Left ventricle myocardium superior (tissue), 1 donor: ENCODE measurements around the gene MACROD2. TPM values are rescaled to one million over a fixed set of nuclear protein-coding genes. Genes with fewer than 3 reads are reported as not detected.
"Not testable (repeated sequence)": the region's sequence is repeated elsewhere in the genome, so short reads cannot be mapped to it uniquely, and the experiment has no call there.

ENCODE experiments used
- ATAC-seq: fragments of 200-7000 bp; cut with Tn5 transposase; one replicate; pipeline ENCODE4 v1.9.1; 2020; ENCODE audit warnings: mild to moderate bottlenecking, moderate library complexity
- DNase-seq: peaks from one replicate; pipeline ENCODE4 v3.0.0-alpha.2; 2020
- intact Hi-C: fragments of 100-400 bp; cut with micrococcal nuclease; formaldehyde crosslinking; loops from one replicate; pipeline ENCODE4 v1.11.0; 2022
- total RNA-seq: library from RNA; stranded (reverse); fragmentation: NEBNext Ultra II Directional; extraction: Animal tissue kit (Norgen Biotek cat#: 25700); gene quantifications from one replicate; pipeline ENCODE4 v1.2.1, GENCODE V29; 2021
- donor health status: DM: no; HTN: yes; CAD: no; lungs with severe emphysema.

Gene MACROD2
- total RNA-seq, 1 donor from 2014 or later = 3.5 TPM

- intact Hi-C loops = no loop called here
- ATAC-seq (no peak), DNase-seq (no peak)
These were observed 1379.4 kb downstream of the MACROD2 start for GRCh38 chr20:15374682-15375081.

DNA sequence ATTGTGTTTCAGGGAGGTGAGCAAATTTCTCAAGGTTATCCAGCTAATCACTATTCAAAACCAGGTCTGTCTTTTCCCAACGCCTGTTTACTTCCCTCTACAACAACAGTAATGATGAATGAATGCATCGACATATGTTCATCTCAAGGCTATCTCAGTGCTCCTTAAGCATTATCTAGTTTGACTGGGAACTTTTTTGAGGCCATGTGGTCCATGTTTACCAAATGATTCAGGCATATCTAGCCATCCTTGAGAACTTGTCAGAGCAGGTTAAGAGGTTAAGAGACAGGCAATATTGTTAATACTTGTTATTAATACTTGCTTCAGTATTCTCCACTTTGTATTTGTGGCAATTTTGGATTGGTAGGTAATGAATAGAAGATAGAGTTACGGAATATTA is 1380.5 kb downstream of the MACROD2 start:
- intact Hi-C loops = no loop called here
- DNase-seq (no peak), ATAC-seq (no peak)

DNA sequence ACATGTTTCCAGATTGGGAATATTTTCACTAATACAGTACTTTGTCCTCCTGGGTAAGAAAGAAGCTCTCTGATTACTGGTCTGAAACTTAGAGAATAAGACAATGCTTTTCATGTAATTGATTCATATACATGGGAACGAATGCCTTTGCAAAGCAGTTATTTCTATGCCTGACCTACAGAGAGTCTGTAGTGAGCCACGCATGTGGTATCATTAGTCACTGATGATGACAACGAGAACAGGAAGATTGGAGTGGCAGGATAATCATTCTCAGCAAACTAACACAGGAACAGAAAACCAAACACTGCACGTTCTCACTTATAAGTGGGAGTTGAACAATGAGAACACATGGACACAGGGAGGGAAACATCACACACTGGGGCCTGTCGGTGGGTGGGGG is 1382.3 kb downstream of the MACROD2 start:
- intact Hi-C loops, DNase-seq, ATAC-seq: not testable (repeated sequence)

DNA sequence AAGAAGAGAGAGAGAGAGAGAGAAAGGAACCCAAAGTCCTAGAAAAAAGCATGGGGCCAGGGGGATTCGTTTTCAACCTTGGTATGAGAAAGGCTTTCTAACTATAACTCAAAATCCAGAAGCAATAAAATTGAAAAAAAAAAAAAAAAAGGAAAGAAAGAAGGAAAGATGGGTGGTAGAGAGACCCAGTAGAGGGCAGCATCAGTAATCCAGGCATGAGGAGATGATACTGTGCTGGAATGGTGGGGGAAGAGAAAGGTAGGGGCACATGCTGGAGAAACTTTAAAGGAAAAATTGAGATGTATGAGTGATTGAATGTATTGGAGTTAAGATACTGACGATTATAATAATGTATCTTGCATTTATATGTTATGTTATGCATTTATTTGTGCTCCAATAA is 1382.8 kb downstream of the MACROD2 start:
- ATAC-seq (no peak), DNase-seq (no peak)
- intact Hi-C loops = no loop called here

GRCh38 chr20:15379681-15380296 is 1384.5 kb downstream of the MACROD2 start:
- intact Hi-C loops = no loop called here
- DNase-seq (no peak), ATAC-seq (no peak)

DNA sequence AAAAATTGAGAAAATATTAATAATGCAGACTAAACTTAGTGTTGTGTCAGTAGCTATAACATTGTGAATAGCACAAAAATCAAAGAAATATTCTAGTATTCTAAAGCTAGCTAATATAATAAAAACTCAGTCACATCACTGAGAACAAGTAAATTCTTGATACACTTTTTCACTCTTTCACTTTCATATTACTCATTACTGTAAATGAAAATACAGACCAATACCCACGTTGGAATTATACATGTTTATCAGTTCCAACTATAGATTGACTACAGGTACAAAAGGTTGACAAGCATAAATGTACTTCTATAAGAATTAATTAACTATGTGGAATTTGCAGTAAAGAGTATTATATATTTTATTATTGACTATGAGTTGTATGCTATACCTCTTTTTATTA is 1385.5 kb downstream of the MACROD2 start:
- DNase-seq = no peak
- intact Hi-C loops = no loop called here
- no peak for ATAC-seq

DNA sequence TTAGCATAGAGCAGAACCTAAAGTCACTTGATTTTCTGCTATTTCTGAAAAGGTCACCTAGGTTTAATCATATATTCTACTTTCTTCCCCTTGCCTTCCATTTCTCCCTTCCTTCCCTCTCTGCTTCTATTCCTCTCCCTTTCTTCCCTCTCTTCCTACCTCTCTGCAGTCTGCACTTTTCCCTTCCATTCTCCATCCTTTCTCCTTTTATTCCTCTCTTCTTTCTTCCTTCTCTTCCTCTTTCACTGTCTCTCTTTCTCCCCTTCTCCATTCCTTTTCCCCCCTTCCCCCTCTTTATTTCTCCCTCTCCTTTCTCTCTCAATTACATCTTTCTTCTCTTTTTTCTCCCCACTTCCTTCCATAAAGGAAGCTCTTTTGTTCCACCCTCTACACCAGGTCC is 1391.9 kb downstream of the MACROD2 start:
- DNase-seq (no peak), ATAC-seq (no peak)
- intact Hi-C loops = no loop called here

- ATAC-seq (no peak), DNase-seq (no peak)
- intact Hi-C loops = no loop called here
These were observed 1400.1 kb downstream of the MACROD2 start for GRCh38 chr20:15395457-15395856.

DNA sequence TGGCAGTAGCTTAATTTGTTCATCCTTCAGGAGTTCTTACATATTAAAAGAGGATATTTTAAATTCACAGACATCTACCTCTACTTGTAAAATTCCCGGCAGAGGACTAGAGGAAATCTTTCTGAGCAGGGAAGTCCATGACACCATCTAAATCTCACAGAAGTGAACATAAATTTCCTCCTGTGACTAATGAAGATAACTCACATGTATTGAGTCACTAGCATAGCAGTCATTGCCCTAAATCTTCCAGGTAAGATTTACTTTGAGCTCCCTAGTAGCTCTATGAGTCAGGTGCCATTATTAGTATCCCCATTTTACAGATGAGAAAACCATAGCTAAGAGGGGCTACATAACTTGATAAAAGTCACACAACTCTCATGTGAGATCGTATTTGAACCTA is 1400.7 kb downstream of the MACROD2 start:
- DNase-seq = no peak
- intact Hi-C loops = no loop called here
- ATAC-seq = no peak

DNA sequence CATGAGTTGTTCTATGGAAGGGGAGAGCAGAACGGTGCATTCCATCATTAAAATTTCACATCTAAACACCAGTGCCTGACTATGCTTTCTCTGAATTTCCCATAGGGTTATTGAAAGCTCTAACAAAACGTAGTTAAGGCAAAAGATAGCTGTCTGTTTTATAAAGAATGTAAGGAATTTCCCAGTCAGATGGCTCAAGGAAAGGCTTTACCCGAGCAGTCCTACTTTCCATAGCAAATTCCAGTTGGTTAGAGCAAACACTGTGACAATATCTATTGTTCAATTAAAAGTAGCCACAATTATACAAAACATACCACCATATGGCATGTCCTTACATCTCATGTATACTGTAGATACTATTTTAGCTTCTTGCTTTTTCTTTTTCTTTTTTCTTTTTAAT is 1401.6 kb downstream of the MACROD2 start:
- intact Hi-C loops = no loop called here
- DNase-seq = no peak

DNA sequence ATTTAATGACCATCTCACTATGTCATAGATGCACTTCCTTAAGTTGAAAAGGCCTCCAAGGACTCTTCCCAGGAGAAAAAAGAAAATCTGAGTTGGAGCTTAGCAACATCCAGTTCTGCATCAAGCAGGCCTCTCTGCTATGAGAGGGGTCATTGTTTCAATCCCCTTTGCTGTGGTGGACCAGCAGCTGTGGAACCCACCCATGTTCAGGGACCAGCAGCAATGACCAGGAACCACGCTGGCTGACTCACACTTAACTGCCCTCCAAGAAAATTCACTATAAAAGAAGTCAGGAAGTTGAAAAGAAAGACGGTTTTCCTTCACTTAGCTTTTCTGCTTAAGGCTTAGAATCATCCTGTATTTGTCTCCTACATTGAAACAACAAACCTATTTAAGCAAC is 1404.5 kb downstream of the MACROD2 start:
- ATAC-seq (no peak), DNase-seq (no peak)
- intact Hi-C loops = no loop called here

More for the DNA sequence above, 1401.6 kb downstream of the MACROD2 start:
- ATAC-seq = no peak

- intact Hi-C loops = no loop called here
- ATAC-seq = no peak
- no peak for DNase-seq
These were observed 1410.8 kb downstream of the MACROD2 start for GRCh38 chr20:15406072-15406471.

- intact Hi-C loops = no loop called here
- no peak for ATAC-seq
- no peak for DNase-seq
These were observed 1416.5 kb downstream of the MACROD2 start for GRCh38 chr20:15411781-15412180.

GRCh38 chr20:15415908-15416307 is 1420.6 kb downstream of the MACROD2 start:
- ATAC-seq (no peak), DNase-seq (no peak)
- intact Hi-C loops = no loop called here

DNA sequence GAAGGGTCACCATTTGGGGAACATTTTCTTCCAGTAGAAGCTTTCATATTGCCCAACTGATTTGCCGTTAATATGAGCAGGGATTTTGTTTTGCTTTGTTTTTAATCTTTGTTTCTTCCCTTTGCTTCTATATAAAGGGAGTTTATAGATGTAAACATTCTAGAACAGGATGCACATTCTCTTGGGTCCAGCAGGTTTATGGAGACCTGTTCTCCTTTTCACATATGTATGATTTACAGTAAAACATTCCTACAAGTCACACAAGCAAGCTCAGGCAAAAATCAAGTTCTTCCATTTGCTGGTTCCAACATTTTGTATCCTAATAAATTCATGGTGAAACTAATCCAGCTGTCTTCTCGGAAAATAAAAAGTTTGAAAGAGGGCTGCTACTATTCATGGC is 1424.5 kb downstream of the MACROD2 start:
- ATAC-seq (no peak), DNase-seq (no peak)
- intact Hi-C loops = no loop called here

GRCh38 chr20:15422966-15423365 is 1427.7 kb downstream of the MACROD2 start:
- no peak for DNase-seq
- ATAC-seq = no peak
- intact Hi-C loops = no loop called here

- DNase-seq (no peak), ATAC-seq (no peak)
- intact Hi-C loops = no loop called here
These were observed 1444.2 kb downstream of the MACROD2 start for GRCh38 chr20:15439551-15439950.

DNA sequence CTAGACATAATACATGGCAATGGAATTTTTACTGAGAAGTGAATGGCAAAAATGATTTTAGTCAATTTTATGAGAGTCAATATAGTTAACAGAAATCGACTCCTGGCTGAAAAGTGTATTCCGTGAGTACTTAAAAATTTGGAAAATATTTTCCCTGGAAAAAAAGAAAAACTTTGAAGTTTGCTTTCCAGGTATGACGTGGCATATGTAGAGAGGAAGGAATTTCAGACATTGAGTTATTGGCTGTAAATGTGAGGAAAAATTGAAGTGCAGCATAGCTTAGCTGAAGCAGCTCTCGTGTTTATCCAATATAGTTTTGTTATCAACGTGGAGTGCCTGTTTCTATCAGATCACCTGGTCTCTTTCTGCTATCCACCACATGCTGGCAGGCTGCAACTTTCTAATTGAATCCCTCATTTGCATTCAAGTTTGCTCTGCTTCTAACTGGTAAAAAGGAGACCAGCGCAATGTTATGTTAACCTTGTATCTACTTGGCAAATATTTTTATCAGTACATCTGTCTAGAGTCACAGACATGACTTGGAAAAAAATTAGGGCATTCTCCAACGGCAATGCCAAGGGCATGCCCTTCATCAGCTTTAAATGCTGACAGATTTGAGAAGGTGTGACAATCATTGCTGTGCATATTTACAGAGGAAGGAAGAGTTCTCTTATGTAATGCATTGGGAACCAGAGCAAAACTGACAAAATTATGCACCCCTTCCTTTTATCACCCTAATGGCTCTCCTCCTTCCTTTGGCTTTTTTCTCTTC is 1444.9 kb downstream of the MACROD2 start:
- intact Hi-C loops = no loop called here
- ATAC-seq = no peak
- no peak for DNase-seq

GRCh38 chr20:15445056-15445840 is 1449.9 kb downstream of the MACROD2 start:
- intact Hi-C loops = no loop called here

DNA sequence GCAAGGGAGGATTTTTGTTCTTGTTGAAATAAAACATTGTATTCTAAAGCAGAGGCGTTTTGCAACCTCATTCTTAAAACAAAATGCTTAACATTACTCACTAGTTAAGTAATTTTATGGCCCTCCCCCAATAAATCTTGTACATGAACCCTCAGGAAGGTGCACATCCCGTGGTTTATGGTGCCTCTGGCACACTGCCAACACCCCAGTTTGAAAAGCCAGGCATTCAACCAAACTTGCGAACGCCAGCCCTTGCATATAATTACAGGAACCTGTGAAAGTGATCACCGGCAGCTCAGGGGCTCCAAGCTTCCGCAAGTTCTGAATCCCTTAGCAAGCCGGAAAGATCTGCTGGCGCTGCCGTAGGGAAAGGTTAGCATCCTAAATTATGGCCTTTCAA is 1451.1 kb downstream of the MACROD2 start:
- intact Hi-C loops = no loop called here
- ATAC-seq (no peak), DNase-seq (peak; percentile 34)

More at GRCh38 chr20:15445056-15445840, 1449.9 kb downstream of the MACROD2 start:
- ATAC-seq (no peak), DNase-seq (no peak)
